ENCODE measurements around the gene LYZL1. TPM values are rescaled to one million over a fixed set of nuclear protein-coding genes. Genes with fewer than 3 reads are reported as not detected.
"Not testable (repeated sequence)": the region's sequence is repeated elsewhere in the genome, so short reads cannot be mapped to it uniquely, and the experiment has no call there.

The LYZL1 gene
- total RNA-seq, 1 donor from 2014 or later = not detected

- Histone ChIP-seq H3K36me3 (ENCODE audit: control insufficient read depth in 3 of 3, insufficient read depth in 3 of 3, low read length in 3 of 3) (no peaks in the 10 kb centered on the region), H3K4me3 (ENCODE audit: low read length in 3 of 3) (no peak overlapping the region), H3K9ac (ENCODE audit: low read depth in 1 of 3, low read length in 3 of 3) (no peak overlapping the region), H3K4me1 (ENCODE audit: control insufficient read depth in 3 of 3, insufficient read depth in 3 of 3, low read length in 3 of 3) (no peaks in the 10 kb centered on the region), H3K9me3 (ENCODE audit: control insufficient read depth in 3 of 3, low read length in 3 of 3) (no peaks in the 10 kb centered on the region), H3K27ac (ENCODE audit: low read depth, low read length) (no peak overlapping the region), H3K27me3 (ENCODE audit: control insufficient read depth in 3 of 3, insufficient read depth in 3 of 3, low read length in 3 of 3) (no peaks in the 10 kb centered on the region)
Observed at GRCh38 chr10:29356931-29357330, 68.1 kb downstream of the LYZL1 start.

DNA sequence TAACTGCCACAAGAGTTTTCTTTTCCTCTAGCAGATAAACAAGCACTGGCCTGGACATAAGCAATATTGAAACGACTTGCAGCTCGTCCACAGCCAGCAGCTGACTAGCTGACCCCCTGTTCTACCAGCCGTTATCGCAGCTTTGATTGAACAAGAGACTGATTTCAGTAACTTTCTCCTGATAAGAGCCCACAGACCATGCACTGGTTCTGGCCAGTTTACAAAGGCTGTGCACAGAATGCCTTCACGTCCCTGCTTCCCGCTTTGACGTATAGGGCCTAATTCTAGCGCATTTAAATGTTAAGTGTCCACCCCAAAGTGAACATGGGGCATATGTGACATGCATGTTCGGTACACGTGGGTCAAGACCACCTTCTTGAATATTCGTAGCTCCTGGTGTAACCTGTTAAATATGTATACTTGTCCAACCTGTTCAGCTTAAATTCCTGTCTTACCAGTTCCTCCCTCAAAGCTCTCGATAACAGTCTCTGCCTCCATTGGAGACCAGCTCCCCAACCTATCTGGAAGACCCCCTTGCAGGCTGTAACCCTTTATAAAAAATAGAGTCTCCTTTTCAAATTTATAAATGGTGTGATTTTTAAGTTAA is 69.2 kb downstream of the LYZL1 start:
- no peaks in the 10 kb centered on the region for H3K9me3 ChIP-seq (ENCODE audit: control insufficient read depth in 3 of 3, low read length in 3 of 3)

GRCh38 chr10:29360215-29360853 is 71.5 kb downstream of the LYZL1 start:
- H3K27ac ChIP-seq (ENCODE audit: low read depth, low read length); H3K4me3 ChIP-seq (ENCODE audit: low read length in 3 of 3); H3K9me3 ChIP-seq (ENCODE audit: control insufficient read depth in 3 of 3, low read length in 3 of 3); H3K27me3 ChIP-seq (ENCODE audit: control insufficient read depth in 3 of 3, insufficient read depth in 3 of 3, low read length in 3 of 3); H3K9ac ChIP-seq (ENCODE audit: low read depth in 1 of 3, low read length in 3 of 3); H3K4me1 ChIP-seq (ENCODE audit: control insufficient read depth in 3 of 3, insufficient read depth in 3 of 3, low read length in 3 of 3); H3K36me3 ChIP-seq (ENCODE audit: control insufficient read depth in 3 of 3, insufficient read depth in 3 of 3, low read length in 3 of 3): not testable (repeated sequence)

More for the DNA sequence above, 69.2 kb downstream of the LYZL1 start:
- Histone ChIP-seq H3K27ac (ENCODE audit: low read depth, low read length) (no peak overlapping the region), H3K4me1 (ENCODE audit: control insufficient read depth in 3 of 3, insufficient read depth in 3 of 3, low read length in 3 of 3) (no peaks in the 10 kb centered on the region), H3K36me3 (ENCODE audit: control insufficient read depth in 3 of 3, insufficient read depth in 3 of 3, low read length in 3 of 3) (no peaks in the 10 kb centered on the region), H3K4me3 (ENCODE audit: low read length in 3 of 3) (no peak overlapping the region), H3K9ac (ENCODE audit: low read depth in 1 of 3, low read length in 3 of 3) (no peak overlapping the region), H3K27me3 (ENCODE audit: control insufficient read depth in 3 of 3, insufficient read depth in 3 of 3, low read length in 3 of 3) (no peaks in the 10 kb centered on the region)

All from skeletal muscle tissue (tissue), 4 donors.